NCI-H1436 treated with DMSO at 0.1 percent for 48 hours (cell line): ENCODE data around the gene TAF11L5.
"Not testable (repeated sequence)": the region's sequence is repeated elsewhere in the genome, so short reads cannot be mapped to it uniquely, and the experiment has no call there.

Experiments used
- DNase-seq: peaks from one replicate; lab custom pipeline; 2025; lab: John Stamatoyannopoulos, UW

Gene TAF11L5

DNA sequence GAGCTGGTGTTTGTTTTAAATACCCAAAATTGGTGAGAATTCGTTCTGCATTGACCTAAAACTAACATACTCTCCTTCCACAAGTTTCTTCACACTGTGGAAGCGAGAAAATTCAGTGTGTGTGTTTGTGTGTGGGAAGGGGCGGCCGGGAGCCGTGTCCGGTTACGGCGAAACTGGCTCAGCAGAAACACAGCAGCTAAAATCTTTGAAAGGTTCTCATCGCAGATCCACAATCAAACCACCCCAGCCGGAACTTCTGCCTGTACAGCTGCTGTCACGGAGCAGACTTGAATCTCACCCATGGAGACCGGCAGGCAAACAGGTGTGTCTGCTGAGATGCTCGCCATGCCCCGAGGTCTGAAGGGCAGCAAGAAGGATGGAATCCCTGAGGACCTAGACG, at the start of gene TAF11L5:
TSS of gene TAF11L5 (plus strand) at position 301 of the 400 bp plus-strand sequence.
- DNase-seq = not testable (repeated sequence)

DNA sequence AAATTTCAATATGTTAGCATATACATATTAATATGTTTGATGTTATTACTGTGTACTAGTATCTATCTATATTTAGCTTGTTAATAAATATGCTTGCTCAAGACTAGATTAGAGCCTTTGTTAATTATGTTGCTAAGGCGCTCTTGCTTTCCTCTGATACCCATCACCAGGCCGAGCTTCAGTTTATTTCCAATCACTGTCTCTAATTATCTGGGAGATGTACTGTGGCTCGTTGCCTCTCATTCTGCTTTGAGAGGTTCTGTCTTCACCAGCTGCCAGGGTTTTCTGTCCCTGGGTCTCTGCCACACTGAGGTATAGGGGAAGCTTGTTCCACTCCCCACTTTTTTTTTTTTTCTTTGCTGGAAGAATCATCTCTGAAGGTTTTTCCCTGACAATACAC, 48.0 kb upstream of the TAF11L5 start:
- DNase-seq = no peak

DNA sequence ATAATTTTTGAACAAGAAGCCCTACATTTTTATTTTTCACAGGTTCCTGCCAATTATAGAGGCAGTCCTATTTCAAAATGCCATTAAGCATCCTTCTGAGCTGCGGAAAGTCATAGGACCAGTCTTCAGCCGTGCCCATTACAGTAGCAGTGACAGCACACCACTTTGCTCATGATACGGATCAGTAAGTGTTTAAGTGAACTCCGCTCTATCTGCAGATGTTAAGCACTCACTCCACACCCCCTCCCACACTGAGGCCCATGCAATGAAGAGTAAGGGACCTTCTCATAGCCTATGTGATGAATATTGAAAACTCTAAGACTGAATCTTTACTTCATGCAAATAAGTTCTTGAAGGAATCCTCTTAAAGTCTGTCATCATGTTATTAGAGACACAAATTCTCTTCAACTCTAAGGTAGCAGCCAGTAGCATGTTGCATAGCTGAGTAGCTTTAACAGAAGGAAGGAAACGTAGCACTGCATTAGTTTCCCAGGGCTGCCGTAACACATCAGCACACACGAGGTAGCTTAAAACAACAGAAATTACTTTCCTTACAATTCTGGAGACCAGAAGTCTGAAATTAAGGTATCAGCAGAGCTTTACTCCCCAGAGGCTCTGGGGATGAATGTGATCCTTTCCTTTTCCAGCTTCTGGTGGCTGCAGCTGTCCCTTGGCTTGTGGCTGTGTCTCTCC, 47.3 kb upstream of the TAF11L5 start:
- no peak for DNase-seq

DNA sequence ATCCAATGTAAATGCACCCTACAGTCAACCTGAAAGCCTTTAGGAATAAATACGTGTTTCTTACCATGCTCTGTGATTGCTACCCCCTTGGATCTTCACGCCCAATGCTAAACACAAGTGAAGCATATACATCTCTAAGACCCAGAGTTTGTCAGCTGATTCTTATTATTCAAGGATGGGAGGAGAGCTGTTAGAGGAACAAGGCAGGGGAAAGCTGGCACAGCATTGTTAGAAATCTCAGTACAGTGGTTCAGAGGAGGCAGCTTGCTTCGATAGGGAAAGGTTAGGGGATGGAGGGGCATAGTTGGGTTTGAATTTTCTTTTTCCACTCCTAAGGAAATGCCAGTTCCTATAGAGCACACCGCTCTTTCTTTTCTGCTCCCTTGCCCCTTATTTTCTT, 43.7 kb upstream of the TAF11L5 start:
- DNase-seq = no peak

DNA sequence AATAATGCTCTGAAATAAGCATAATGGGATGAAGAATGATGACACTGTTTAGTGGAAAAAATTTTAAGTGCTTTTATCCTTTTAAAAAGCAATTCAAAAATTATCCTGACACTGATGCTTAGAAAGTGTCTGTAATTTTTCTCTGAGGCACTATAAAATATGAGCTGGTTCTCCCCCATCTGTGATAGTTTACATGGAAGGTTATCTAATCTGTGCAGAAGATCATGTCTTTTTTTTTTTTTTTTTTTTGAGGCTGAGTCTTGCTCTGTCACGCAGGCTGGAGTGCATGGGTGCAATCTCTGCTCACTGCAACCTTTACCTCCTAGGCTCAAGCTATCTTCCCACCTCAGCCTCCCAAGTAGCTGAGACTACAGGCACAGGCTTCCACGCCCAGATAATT, 42.2 kb upstream of the TAF11L5 start:
- no peak for DNase-seq

DNA sequence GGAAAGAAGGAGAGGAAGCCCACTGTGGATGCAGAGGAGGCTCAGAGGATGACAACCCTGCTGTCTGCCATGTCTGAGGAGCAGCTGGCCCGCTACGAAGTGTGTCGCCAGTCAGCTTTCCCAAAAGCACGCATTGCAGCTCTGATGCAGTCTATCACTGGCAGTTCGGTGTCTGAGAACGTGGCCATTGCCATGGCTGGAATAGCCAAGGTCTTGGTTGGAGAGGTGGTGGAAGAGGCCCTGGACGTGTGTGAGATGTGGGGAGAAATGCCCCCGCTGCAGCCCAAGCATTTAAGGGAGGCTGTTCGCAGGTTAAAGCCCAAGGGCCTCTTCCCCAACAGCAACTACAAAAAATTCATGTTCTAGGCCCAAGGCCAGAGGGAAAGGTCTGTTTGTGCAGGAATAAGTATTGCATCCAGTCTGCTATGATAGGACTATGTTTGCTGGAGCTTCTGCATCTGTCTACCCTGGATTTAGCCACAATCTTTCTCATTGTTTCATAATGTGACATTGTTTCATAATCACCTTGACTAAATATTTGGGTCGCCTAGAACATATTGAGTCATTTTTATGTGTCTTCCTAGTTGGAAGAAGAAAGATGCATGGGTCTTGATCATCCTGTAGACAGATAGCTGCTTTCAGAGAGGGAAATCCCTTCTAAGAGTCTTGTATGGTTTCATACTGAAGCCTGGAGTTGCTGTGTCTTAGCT, 38.4 kb upstream of the TAF11L5 start:
- DNase-seq = not testable (repeated sequence)

DNA sequence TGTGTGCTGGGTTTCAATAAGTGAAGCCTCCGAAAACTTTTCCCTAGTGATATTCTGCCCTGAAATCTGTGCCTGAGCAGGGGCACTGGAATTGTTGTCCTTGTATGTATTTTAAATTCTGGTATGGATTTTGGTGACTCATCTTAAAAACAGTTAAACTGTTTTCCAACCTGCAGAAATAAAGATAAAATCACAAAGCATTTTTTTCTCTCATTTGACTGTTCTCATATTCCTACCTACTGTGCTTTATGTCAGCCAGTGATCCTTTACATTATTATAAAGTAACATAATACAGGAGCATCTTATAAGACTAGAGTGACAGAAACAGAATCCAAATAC, 37.9 kb upstream of the TAF11L5 start:
- no peak for DNase-seq

DNA sequence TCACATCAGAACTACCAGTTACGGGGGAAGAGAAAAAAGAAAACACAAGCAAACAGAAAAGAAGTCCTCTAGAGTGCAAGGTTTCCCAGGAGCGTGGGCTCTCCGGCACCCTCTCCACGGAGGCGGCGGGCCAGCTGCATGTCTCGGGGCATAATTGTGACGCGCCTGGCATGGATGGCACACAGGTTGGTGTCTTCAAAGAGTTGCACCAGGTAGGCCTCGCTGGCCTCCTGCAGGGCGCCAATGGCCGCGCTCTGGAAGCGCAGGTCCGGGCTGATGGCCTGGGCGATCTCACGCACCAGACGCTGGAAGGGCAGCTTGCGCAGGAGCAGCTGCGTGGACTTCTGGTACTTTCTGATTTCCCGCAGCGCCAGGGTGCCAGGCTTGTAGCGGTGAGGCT, 33.8 kb upstream of the TAF11L5 start:
- DNase-seq = not testable (repeated sequence)

DNA sequence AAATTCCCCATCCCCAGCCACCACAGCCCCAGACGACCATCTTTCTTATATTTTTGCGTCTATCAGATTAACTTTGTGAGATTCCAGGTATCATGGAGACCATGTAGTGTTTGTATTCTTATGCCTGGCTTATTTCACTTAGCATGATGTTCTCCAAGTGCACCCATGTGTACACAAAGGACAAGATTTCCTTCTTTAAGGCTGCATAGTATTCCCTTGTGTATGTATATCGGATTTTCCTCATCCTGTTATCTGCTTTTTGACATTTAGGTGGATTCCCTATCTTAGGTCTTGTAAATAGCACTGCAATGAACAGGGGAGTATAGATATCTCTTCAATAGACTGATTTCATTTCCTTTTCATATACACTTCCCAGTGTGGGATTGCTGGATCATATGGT, 32.3 kb upstream of the TAF11L5 start:
- no peak for DNase-seq

DNA sequence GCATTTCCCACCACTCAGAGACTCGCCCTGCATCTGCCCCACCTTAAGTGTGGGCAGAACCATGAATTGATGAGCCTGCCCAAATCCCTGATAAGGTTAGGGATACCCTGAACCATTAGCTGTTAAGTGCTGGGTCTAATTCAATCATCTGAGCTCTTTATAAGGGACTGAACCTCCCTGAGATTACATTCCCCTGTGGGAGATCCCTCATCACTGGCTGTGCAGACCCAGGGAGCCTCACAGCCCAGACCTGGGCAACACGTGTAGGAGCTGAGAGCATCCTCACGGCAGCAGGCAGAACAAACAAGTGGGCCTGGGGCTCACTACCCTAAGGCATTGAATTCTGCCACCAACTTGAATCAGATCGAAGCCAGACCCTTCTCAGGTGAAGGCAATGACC, 27.6 kb upstream of the TAF11L5 start:
- no peak for DNase-seq

DNA sequence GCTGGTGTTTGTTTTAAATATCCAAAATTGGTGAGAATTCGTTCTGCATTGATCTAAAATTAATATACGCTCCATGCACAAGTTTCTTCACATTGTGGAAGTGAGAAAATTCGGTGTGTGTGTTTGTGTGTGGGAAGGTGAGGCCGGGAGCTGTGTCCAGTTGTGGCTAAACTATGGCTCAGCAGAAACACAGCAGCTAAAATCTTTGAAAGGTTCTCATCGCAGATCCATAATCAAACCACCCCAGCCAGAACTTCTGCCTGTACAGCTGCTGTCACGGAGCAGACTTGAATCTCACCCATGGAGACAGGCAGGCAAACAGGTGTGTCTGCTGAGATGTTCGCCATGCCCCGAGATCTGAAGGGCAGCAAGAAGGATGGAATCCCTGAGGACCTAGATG, 27.1 kb upstream of the TAF11L5 start, which contains the start of gene TAF11L2:
TSS of gene TAF11L2 (plus strand) at position 301 of the 400 bp plus-strand sequence.
- DNase-seq = not testable (repeated sequence)

DNA sequence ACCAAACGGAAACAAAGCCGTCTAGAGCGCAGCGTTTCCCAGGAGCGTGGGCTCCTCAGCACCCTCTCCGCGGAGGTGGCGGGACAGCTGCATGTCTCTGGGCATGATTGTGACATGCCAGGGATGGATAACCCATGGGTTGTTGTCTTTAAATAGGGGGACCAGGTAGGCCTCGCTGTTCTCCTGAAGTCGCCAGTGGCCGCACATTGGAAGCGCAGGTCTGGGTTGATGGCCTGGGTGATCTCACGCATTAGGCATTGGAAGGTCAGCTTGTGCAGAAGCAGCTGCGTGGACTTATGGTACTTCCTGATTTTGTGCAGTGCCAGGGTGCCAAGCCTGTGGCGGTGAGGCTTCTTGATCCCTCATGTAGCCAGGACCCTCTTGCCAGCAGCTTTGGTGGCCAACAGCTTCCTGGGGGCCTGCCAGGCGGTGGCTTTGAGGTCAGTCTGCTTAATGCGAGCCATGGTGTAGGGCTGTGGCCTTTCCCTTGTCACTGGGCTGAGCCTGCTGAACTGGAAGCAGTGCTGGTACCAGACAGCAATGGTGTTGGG, 13.2 kb upstream of the TAF11L5 start:
- DNase-seq = no peak

DNA sequence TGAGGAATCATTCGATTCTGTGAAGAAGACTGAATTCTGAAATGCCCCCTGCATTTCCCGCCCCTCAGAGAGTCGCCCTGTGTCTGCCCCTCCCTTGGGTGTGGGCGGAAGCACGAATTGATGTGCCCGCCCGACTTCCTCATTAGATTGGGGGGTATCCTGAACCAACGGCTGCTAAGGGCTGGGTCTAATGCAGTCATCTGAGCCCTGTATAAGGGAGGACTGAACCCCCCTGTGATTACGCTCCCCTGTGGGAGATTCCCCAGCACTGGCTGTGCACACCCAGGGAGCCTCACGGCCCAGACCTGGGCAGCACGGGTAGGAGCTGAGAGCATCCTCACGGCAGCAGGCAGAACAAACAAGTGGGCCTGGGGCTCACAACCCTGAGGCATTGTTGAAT, 7.5 kb upstream of the TAF11L5 start:
- not testable (repeated sequence) for DNase-seq

DNA sequence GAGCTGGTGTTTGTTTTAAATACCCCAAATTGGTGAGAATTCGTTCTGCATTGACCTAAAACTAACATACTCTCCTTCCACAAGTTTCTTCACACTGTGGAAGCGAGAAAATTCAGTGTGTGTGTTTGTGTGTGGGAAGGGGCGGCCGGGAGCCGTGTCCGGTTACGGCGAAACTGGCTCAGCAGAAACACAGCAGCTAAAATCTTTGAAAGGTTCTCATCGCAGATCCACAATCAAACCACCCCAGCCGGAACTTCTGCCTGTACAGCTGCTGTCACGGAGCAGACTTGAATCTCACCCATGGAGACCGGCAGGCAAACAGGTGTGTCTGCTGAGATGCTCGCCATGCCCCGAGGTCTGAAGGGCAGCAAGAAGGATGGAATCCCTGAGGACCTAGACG, 7.0 kb upstream of the TAF11L5 start, which contains the start of gene TAF11L3:
TSS of gene TAF11L3 (plus strand) at position 301 of the 400 bp plus-strand sequence.
- DNase-seq = not testable (repeated sequence)

DNA sequence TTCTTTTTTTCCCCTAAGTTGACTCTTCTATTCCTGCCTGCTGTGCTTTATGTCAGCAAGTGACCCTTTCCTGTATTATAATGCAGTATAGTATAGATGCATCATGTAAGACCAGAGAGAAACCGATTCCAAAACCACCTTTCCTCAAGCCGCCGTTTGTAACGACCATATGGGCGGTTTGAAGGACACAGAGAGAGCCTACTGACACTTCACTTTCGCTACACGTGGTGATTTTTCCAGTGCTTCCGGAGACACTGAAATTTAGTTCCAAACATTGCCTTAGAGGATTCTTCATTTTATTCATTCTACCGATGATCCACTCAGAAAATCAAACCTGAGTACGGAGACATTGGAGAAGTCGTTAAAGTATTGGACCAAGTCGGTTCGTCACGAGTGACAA, 5.5 kb upstream of the TAF11L5 start:
- not testable (repeated sequence) for DNase-seq

DNA sequence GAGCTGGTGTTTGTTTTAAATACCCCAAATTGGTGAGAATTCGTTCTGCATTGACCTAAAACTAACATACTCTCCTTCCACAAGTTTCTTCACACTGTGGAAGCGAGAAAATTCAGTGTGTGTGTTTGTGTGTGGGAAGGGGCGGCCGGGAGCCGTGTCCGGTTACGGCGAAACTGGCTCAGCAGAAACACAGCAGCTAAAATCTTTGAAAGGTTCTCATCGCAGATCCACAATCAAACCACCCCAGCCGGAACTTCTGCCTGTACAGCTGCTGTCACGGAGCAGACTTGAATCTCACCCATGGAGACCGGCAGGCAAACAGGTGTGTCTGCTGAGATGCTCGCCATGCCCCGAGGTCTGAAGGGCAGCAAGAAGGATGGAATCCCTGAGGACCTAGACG, 3.5 kb upstream of the TAF11L5 start, which contains the start of gene TAF11L4:
TSS of gene TAF11L4 (plus strand) at position 301 of the 400 bp plus-strand sequence.
- not testable (repeated sequence) for DNase-seq

DNA sequence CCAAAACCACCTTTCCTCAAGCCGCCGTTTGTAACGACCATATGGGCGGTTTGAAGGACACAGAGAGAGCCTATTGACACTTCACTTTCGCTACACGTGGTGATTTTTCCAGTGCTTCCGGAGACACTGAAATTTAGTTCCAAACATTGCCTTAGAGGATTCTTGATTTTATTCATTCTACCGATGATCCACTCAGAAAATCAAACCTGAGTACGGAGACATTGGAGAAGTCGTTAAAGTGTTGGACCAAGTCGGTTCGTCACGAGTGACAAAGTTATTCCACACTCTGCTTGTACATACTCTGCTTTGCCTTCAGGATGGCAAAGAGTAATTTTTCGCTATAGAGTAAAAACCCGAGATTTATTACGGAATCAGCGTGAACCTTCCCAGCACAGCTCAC, 1.5 kb downstream of the TAF11L5 start:
- DNase-seq = not testable (repeated sequence)

DNA sequence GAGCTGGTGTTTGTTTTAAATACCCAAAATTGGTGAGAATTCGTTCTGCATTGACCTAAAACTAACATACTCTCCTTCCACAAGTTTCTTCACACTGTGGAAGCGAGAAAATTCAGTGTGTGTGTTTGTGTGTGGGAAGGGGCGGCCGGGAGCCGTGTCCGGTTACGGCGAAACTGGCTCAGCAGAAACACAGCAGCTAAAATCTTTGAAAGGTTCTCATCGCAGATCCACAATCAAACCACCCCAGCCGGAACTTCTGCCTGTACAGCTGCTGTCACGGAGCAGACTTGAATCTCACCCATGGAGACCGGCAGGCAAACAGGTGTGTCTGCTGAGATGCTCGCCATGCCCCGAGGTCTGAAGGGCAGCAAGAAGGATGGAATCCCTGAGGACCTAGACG, 3.3 kb downstream of the TAF11L5 start, which contains the start of gene TAF11L6:
TSS of gene TAF11L6 (plus strand) at position 301 of the 400 bp plus-strand sequence.
- DNase-seq = not testable (repeated sequence)
